GM18909 (cell line): ENCODE results near the gene SLC27A4.

ENCODE experiments used
- ATAC-seq: cut with Tn5 transposase; IDR thresholded peaks from one replicate; pipeline ENCODE4 v1.9.1; 2021; ENCODE audit warnings: mild to moderate bottlenecking; ENCODE audit not compliant: unreplicated experiment, poor library complexity

The SLC27A4 gene

GRCh38 chr9:128339761-128340690 is at the start of gene SLC27A4:
TSS of gene SLC27A4 (plus strand) at chr9:128340527. CDS start at chr9:128343133, 2,606 bp downstream.
- peak; percentile 85 for ATAC-seq

DNA sequence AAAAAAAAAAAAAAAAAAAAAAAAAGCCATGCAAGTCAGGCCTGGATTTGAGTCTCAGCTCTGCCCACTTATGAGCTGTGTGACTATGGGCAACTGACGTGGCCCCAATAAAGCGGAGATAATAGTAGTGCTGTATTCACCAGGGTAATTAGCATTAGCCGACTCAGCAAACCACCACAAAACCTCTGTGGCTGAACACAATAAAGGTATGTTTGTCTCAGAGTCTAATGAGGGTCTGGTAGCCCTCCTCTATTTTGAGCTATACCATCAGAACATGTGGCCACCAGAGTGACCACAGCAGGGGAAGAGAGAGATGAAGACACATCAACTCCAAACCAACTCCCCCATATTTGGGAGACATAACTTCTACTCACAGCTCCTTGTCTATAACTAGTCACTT is 48.3 kb upstream of the SLC27A4 start:
- ATAC-seq = no peak

DNA sequence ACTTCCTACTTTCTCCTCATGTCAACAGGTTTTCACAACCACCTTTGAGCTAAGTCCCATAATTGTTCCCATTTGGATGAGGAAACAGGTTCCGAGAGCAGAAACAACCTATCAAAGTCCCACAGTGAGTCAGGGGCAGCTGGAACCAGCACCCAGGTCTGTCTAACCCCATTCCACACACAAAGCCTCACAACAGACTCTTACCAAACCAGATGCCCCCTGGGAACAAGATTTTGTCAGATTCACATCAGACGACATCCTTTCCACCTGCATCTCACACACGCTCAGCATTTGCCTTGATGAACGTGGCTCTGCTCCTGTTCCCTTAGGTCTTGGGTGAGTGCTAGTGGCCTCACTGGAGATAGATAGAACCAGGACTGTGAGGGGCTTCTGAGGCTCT is 47.2 kb upstream of the SLC27A4 start:
- ATAC-seq = no peak

GRCh38 chr9:128294142-128294541 is 46.2 kb upstream of the SLC27A4 start:
- no peak for ATAC-seq

GRCh38 chr9:128296340-128297220 is 43.7 kb upstream of the SLC27A4 start:
- no peak for ATAC-seq

- ATAC-seq = no peak
Measured at GRCh38 chr9:128297221-128297773, 43.0 kb upstream of the SLC27A4 start.

GRCh38 chr9:128298535-128299482 is 41.5 kb upstream of the SLC27A4 start:
- no peak for ATAC-seq

DNA sequence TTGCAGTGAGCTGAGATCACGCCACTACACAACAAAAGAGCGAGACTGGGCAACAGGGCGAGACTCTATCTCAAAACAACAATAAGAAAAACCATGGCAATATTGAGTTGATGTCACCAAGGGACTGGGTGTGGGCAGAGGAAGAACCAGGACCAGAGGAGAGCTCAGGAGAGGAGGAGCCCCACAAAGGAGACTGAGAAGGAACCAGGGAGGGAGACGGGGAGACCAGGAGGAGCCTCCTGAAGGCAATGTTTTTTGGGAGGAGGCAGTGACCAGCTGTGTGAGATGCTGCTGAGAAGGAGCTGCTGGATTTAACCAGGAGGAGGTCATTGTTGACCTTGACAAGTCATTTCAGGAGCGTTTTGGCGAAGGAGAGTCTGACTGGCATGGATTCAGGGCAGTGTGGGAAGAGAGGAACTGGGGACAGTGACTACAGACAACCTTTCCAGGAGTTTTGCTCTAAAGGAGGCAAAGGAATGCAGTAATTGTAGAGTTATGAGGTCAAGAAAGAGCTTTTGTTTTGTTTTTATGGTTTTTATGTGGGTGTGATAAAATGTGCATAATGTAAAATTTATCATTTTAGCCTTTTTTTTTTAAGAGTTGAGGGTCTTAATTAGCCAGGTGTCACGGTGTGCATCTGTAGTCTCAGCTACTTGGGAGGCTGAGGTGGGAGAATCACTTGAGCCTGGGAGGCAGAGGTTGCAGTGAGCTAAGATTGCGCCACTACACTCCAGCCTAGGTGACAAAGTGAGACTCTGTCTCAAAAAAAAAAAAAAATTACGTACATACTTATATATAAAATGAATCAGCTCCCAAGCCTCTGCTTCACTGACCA is 36.0 kb upstream of the SLC27A4 start:
- ATAC-seq = no peak

GRCh38 chr9:128304971-128305288 is 35.4 kb upstream of the SLC27A4 start:
- no peak for ATAC-seq

- ATAC-seq = no peak
Measured at GRCh38 chr9:128309551-128309950, 30.8 kb upstream of the SLC27A4 start.

- no peak for ATAC-seq
Measured at GRCh38 chr9:128310461-128310860, 29.9 kb upstream of the SLC27A4 start.

DNA sequence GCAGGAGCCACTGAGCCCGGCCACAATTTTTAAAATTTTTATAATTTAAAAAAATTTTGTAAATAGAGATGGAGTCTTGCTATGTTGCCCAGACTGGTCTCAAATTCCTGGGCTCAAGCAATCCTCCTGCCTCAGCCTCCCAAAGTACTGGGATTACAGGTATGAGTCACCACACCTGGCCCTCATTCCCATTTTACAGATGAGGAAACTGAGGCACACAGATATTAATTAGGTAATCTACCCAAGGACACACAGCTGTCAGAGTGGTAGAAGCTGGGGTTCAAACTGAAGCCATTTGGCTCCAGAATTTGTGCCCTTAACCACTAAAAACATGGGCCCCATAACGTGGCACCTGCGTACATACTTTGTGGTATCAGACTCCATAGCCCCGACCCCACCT is 25.6 kb upstream of the SLC27A4 start:
- no peak for ATAC-seq

- ATAC-seq = no peak
Measured at GRCh38 chr9:128316421-128316820, 23.9 kb upstream of the SLC27A4 start.

DNA sequence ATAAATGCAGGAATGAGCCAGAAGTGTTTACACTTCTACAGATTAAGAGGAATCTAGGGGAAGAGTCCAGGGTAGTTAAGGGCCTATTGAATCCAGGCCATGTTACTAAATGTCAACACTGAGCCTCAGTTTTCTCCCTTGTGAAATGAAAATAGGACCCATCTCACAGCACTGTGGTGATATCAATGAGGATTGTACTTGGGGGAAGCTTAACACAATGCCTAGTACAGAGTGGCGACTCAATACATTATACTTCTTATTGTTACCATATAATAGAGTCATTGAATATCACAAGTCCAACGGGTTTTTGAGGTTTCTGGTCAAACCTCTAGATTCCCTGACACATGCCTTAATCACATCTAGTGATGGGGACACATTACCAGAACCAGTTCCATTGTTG is 22.7 kb upstream of the SLC27A4 start:
- ATAC-seq = no peak

DNA sequence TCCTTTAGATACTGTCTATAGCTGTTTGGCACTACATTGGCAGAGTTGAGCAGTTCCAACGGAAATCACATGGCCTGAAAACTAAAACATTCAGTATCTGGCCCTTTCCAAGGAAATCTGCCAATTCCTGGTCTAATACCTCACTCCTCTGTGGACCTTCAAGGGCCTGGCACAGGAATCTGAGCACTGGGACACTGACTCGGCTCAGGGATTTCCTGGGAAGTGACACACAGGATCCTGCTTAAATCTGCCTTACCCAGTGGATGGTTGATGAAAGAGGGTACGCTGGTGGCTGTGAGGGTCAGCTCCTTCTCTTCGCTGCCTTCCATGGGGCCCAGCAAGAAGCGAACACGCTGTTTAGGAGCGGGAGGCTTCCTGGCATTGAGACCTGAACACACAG is 19.0 kb upstream of the SLC27A4 start:
- ATAC-seq = no peak

DNA sequence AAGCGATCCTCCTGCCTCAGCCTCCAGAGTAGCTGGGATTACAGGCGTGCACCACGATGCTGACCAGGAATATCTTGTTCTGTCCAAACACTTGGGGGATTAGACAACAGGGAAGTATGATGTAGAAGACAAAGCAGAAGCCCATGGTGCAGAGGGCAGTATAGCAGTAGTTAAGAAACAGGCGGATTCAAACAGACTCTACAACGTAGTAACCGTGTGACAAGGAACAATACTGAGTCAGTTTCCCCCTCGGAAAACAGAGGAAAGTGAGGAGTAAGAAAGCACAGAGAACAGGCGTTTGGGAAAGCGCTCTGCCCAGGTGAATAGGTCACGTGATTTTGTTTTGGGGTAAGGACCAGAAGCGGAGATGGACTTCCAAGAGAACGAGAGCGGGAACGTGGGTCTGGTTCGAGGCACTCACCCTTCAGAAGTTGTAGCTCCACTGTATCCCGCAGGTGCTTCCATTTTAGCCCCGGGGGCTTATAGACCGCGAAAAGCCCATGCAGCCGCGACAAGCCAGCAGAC is 18.4 kb upstream of the SLC27A4 start:
- ATAC-seq = peak; percentile 11

DNA sequence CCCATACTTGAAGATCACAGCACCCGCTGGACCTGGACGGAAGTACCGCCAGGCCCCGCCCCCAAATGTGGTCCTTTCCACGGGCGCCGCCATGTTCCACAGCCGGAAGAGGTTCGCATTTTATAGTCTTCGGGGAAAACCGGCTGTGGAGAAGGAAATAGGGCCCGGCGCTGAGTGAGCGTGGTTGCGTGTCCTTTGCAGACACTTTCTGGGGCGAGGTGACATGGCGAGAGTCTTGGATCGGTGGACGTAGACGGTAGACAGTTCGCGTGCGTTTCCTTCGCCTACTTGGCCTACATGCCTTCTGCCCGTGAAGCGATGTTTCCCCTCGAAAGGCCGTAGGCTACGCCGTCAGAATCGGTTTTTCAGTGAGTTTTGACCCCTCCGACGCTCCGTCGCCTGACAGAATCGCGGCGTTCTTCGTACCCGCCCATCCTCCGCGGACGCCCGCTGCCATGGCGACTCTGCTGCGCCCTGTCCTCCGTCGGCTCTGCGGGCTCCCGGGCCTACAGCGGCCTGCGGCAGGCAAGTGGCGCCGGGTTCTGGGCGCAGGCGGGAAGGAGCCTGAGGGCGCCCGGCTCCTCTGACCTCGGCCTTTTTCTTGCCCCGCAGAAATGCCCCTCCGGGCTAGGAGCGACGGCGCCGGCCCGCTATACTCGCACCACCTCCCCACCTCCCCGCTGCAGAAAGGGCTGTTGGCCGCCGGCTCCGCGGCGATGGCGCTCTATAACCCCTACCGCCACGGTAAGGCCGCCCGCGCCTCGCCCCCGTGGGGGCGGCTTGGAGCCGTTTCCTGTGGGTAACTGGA is 17.7 kb upstream of the SLC27A4 start, which contains the start of the genes COQ4 and TRUB2:
COQ4 (plus strand) TSS at position 436 of the 808 bp plus-strand sequence; CDS start at position 456, 20 bp downstream.
TRUB2 (minus strand) TSS at position 44 of the 808 bp plus-strand sequence; CDS start at position 5, 39 bp downstream.
- peak; percentile 78 for ATAC-seq
